GM19324 (cell line): ENCODE results near the gene ESRRA.
"Not testable (repeated sequence)": the region's sequence is repeated elsewhere in the genome, so short reads cannot be mapped to it uniquely, and the experiment has no call there.

Experiments used
- ATAC-seq: cut with Tn5 transposase; IDR thresholded peaks from one replicate; pipeline ENCODE4 v1.9.1; 2021; ENCODE audit warnings: mild to moderate bottlenecking, moderate library complexity; ENCODE audit not compliant: unreplicated experiment, low FRiP score

Gene ESRRA

GRCh38 chr11:64306876-64307622 lies 1.7 kb downstream of the ESRRA start:
- ATAC-seq = no peak

- not testable (repeated sequence) for ATAC-seq
Measured at GRCh38 chr11:64307795-64308194, 2.5 kb downstream of the ESRRA start.

- ATAC-seq = no peak
Measured at GRCh38 chr11:64312947-64313346, 7.6 kb downstream of the ESRRA start.

DNA sequence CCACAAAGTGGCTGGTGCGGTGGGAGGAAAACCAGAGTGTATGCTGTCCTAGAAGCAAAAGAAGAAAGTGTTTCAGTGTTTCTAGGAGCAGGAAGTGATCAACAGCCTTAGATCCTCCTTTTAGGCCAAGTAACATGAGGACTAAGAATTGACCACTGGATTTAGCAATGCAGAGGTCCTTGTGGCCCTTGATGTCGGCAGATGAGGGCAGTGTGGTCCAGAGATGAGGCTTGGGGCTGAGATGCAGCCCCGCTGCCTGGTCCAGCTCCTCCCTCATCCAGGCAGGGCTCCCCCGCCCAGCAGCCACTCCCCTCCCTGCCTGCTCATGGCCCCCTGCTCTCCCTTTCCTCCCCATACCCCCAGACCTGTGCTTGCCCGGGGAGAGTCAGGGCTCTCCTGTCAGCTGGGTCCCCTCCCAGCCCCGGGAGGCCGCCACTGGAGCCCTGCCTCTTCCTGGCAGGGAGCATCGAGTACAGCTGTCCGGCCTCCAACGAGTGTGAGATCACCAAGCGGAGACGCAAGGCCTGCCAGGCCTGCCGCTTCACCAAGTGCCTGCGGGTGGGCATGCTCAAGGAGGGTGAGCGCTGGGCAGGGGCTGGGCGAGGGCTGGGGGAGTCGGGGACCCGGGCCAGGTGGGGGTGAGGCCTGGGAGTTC lies 8.3 kb downstream of the ESRRA start:
- ATAC-seq = no peak

DNA sequence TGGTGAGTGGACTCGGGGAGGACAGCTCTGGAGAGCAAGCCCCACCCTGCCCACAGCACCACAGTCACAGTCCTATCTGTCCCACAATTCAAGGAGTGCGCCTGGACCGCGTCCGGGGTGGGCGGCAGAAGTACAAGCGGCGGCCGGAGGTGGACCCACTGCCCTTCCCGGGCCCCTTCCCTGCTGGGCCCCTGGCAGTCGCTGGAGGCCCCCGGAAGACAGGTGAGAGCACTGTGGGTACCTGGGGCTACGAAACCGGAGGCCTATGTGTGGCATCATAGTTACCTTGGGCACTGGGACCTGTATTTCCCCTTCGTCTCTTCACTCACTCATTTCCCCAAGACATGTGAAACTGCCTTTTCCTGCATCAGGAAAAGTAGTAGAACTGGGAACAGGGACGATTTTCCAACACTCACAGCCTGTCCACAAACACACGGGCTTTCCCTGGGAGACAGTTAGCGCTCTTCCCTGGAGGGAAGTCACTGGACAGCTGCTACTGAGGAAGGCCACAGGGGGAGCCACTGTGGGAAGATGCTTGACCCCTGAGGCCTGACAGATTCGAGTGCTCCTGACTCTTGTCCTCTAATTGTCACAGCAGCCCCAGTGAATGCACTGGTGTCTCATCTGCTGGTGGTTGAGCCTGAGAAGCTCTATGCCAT lies 9.0 kb downstream of the ESRRA start:
- no peak for ATAC-seq

DNA sequence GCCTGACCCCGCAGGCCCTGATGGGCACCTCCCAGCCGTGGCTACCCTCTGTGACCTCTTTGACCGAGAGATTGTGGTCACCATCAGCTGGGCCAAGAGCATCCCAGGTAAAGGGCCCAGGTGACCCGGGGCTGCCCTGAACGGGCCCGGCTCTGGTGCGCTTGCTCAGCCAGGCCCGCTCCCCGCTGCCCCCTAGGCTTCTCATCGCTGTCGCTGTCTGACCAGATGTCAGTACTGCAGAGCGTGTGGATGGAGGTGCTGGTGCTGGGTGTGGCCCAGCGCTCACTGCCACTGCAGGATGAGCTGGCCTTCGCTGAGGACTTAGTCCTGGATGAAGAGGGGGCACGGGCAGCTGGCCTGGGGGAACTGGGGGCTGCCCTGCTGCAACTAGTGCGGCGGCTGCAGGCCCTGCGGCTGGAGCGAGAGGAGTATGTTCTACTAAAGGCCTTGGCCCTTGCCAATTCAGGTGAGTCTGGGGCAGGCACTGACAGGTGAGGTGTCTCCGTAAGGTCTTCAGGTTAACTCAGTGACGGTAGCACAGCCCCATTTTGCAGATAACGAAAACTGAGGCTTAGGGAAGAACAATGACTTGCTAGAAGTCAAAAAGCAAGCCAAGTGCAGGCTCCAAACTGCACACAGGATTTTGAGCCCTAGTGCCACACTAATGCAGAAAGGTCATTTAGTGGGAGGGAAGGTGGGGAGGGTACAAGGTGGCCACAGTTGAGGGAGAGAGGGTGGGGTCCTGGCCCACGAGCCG lies 9.7 kb downstream of the ESRRA start:
- no peak for ATAC-seq

GRCh38 chr11:64315667-64316526 lies 10.6 kb downstream of the ESRRA start:
- not testable (repeated sequence) for ATAC-seq

DNA sequence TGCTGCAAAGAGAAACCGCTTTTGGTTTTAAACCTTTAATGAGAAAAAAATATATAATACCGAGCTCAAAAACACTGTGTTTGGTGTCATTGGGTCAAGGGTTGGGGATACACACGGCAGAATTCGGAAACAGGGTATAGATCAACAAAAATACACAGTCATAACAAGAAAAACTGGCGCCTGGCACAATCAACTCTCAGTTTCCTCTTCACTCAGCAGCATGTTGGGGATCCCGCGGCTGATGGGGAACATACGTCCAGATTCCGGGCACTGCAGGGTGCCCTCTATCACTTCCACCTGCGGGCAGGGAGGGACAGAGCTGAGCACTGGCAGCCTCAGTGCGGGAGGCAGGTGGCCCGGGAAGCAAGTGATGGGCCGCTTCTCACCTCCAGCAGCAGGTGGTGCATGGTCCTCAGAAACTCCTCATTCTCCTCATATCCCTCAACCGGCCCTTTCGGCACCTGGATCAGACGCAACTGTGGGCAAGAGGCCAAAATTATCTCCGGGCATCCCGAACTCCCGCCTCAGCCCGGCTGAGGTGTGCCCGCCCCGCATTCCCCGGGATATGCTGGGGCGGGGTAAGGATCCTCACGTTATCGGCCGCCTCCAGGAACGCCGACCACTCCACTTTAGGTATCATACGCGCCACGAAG lies 11.5 kb downstream of the ESRRA start:
- peak; percentile 1 for ATAC-seq

DNA sequence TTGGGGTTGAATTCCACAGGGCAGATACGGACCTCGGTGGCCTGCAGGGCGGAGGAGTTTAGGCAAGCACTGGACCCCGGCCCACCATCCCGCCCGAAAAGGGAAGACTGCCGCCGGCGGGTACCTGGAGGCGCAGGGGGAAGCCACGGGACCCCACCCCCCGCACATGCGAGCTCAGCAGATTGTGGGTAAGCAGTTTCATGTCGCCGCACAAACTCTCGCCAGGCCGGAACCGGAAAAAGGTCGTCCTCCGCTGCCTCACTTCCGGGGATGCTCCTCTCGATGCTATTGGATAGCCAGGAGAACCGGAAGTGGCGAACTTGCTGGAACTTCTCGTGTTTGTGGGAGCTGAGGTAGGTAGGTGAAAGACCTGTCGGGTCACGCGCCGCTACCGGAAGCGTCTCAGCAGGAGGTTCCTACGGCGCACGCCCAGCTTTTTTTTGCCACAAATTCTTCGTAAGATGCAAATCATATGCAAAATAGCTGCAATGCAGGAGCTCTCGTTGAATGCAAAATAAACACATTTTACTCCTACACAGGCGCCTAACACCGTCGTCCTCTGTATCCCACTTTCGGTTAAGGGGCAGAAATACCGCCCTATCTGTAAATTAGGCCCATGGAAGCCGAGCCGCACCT lies 12.1 kb downstream of the ESRRA start, which contains the start of gene TRMT112:
TSS of gene TRMT112 (minus strand) at position 235 of the 636 bp plus-strand sequence. CDS start at position 202, 33 bp downstream.
- ATAC-seq = peak; percentile 79

DNA sequence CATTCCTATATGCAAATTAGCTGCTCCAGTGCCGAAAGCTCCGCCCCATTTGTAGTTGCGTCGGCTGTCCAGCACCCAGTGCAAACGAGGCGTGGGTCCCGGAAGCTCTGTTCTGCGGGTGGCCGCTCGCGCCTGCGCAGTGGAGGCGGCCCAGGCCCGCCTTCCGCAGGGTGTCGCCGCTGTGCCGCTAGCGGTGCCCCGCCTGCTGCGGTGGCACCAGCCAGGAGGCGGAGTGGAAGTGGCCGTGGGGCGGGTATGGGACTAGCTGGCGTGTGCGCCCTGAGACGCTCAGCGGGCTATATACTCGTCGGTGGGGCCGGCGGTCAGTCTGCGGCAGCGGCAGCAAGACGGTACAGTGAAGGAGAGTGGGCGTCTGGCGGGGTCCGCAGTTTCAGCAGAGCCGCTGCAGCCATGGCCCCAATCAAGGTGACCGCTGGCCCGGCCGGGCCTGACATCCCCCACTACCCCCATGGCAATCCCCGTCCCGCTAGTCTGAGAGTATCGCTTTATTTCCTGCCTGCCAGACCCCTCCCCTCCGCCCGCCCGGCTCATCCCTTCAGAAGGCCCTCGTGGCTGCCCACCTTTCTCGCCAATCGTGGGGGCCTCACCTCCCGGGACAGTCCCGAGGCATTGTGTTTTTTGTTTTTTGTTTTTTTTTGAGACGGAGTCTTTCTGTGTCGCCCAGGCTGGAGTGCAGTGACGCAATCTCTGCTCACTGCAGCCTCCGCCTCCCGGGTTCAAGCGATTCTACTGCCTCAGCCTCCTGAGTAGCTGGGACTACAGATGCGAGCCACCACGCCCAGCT lies 12.8 kb downstream of the ESRRA start, which contains the start of gene PRDX5:
TSS of gene PRDX5 (plus strand) at position 161 of the 805 bp plus-strand sequence. CDS start at position 256, 95 bp downstream.
- peak; percentile 82 for ATAC-seq

GRCh38 chr11:64318766-64319761 lies 13.7 kb downstream of the ESRRA start:
- no peak for ATAC-seq

- ATAC-seq = no peak
Measured at GRCh38 chr11:64320556-64320955, 15.2 kb downstream of the ESRRA start.

GRCh38 chr11:64321026-64321425 lies 15.7 kb downstream of the ESRRA start:
- no peak for ATAC-seq

GRCh38 chr11:64321533-64321932 lies 16.2 kb downstream of the ESRRA start:
- ATAC-seq = no peak

GRCh38 chr11:64322925-64323260 lies 17.6 kb downstream of the ESRRA start:
- no peak for ATAC-seq

- no peak for ATAC-seq
Measured at GRCh38 chr11:64323373-64323772, 18.0 kb downstream of the ESRRA start.

DNA sequence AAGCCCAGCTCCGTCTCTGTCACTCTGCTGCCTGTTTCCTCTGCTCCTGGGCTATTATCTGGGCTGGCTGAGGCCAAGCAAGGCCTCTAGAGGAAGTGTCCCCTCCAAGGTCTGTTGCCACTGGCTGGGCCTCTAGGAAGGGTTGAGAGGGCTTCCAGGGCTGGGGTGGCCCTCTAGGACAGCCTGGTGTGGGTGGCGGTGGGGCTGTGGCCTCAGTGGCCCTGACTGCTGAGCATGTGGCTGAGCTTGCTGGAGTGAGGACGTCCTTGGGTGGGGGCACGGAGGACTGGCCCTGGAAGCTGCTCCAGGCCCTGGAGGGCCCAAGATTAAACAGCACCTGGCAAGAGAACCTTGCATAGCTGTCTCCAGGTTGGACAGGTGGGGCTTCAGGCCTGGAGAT lies 18.7 kb downstream of the ESRRA start:
- ATAC-seq = not testable (repeated sequence)
